Choroid plexus epithelial cell (primary cell): ENCODE data around the gene SORBS1.

Source experiments
- DNase-seq: peaks from one replicate; pipeline ENCODE4 v3.0.0-alpha.2; 2010; ENCODE audit warnings: low read depth
- H3K4me3 ChIP-seq: 2 replicates; pipeline ENCODE4 v1.5.1; 2011; ENCODE audit warnings: low read depth, mild to moderate bottlenecking, control low read depth, low read length, moderate library complexity
- CTCF ChIP-seq: conservative IDR thresholded peaks from 2 replicates; pipeline ENCODE4 v1.5.1; 2011; ENCODE audit warnings: low read depth, mild to moderate bottlenecking, control low read depth, inconsistent platforms, low read length, moderate library complexity

SORBS1 gene

DNA sequence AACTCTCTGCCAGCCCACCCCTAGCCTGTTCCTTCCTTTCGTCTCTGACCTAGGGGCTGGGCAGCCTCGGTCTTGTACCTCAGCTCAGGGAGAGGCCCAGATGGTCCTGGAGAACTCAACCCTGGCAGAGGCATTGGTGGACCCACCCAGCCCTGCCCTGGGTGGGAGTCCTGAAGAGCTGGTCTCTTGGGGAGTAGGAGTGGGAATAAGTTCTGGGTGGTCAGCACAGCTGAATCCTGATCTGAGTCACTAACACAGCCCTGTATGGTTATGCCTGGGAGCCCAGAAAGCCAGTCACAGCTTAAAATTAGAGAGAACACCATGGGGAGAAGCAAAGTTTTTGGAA, 84.0 kb downstream of the SORBS1 start:
- no peak for TF ChIP-seq CTCF
- DNase-seq: no peak
- H3K4me3 ChIP-seq: no peak overlapping the region

GRCh38 chr10:95476469-95477174, 84.5 kb downstream of the SORBS1 start:
- no peak for TF ChIP-seq CTCF
- no peak for DNase-seq
- no peak overlapping the region for H3K4me3 ChIP-seq

DNA sequence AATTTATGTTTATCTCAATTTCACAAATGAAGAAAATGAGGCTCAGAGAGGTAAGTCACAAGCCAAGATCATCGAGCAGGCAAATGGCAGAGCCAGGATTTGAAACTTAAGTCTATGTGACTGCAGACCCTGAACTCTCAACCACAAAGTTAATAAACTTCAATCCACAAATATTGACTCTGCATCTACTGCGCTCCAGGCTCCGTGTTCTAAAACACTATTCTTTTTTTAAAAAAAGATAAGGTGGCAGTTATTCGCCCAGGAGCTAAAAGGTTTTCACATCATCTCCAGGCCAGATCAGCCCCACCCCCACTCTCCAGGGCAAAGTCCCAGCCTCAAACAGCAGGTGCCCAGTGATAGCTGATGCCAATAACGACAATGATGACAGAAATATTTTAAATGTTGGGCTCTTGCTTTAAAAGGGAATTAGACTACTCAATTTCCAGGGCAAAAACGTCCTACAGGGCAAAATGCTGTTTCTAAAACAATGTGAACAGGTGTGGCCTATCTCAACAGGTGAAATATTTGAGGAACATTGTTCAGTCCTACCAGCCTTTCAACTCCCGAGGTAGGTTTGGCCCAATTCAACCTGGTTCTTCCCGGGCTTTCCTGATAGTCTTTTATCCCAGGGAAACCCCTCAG, 85.2 kb downstream of the SORBS1 start:
- H3K4me3 ChIP-seq: no peak overlapping the region
- no peak for TF ChIP-seq CTCF
- no peak for DNase-seq

GRCh38 chr10:95475003-95475383, 86.2 kb downstream of the SORBS1 start:
- no peak overlapping the region for H3K4me3 ChIP-seq
- no peak for DNase-seq
- no peak for TF ChIP-seq CTCF

DNA sequence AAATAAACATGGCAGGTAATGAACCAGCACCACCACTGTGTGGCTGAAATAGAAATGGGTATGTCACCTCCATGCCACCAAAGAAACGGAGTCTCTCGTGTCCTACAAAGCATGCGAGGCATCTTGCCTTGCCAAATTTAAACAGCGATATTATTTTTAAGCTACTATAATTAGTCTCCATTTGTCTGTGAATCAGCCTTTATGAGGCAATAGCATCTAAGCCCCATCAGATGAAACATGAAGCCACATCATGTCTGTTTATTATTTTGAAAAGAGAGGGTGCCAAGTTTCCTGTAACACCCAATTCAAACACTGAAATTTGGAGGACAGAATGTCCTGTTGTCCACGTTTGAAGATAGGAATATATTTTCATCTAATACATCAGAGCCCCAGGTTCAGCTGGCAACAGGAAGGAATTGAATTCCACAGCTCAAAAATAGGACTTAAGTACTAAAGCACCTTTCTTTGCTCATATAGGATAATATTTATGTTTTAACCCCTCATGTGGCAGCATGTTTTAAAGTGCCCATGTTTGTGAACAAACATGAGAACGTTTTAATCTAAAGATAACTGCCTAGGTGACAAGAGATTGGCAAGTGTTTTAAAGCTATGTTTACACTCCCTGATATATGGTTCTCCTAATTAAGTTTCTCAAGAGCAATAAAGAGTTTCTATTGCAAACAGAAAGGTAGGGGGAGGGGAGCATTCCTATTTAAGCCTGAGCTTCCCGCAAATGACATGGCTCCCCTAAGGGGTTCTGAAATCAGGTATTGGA, 86.8 kb downstream of the SORBS1 start:
- peak; percentile 87 for DNase-seq
- no peak for TF ChIP-seq CTCF
- no peak overlapping the region for H3K4me3 ChIP-seq

DNA sequence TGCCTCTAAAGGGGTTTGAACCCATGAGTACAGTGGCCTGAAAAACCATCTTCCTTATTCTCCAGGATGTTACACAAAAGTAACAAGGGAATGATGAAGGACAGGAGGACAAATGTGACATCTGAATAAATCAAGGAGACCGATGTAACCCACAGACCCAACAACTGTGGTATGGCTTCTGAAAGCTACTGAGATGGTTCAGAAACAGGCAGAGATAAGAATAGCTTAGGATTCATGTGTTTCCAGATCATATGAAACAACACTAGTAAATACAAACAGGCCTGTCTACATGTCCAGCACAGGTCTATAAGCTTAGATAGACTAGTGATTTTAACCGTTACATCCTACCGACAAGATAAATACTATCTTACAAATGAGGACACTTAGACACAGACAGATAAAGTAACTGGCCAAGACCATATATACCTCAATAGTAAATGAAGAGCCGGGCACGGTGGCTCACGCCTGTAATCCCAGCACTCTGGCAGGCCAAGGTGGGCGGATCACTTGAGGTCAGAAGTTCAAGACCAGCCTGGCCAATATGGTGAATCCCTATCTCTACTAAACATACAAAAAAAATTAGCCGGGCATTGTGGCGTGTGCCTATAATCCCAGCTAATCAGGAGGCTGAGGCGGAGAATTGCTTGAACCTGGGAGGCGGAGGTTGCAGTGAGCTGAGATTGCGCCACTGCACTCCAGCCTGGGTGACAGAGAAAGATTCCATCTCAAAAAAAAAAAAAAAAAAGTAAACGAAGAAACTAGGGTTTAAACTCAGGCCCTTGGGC, 88.7 kb downstream of the SORBS1 start:
- no peak for TF ChIP-seq CTCF
- no peak for DNase-seq
- no peak overlapping the region for H3K4me3 ChIP-seq
